ENCODE results near the gene CPAMD8.
"Not testable (repeated sequence)": the region's sequence is repeated elsewhere in the genome, so short reads cannot be mapped to it uniquely, and the experiment has no call there.

Gene CPAMD8

GRCh38 chr19:17005000-17005399 lies 21.6 kb downstream of the CPAMD8 start:
- Histone ChIP-seq H3K36me3 (ENCODE audit: control insufficient read depth in 5 of 5, insufficient read depth in 5 of 5, low read length in 5 of 5) (no peaks in the 10 kb centered on the region), H3K4me3 (ENCODE audit: low read depth in 1 of 5, low read length in 5 of 5) (no peak overlapping the region), H3K9me3 (ENCODE audit: control insufficient read depth in 5 of 5, low read length in 5 of 5) (peaks cover 0 to 4% (median 0%) of the 10 kb centered on the region in 5 donors), H3K4me1 (ENCODE audit: control insufficient read depth in 5 of 5, insufficient read depth in 5 of 5, low read length in 5 of 5) (no peaks in the 10 kb centered on the region), H3K27me3 (ENCODE audit: control insufficient read depth in 5 of 5, insufficient read depth in 4 of 5, low read length in 5 of 5) (peaks cover 0 to 3% (median 0%) of the 10 kb centered on the region in 5 donors), H3K27ac (ENCODE audit: low read depth, low read length) (no peak overlapping the region), H3K9ac (ENCODE audit: low read length in 5 of 5) (no peak overlapping the region)

GRCh38 chr19:17004386-17004785 lies 22.2 kb downstream of the CPAMD8 start:
- H3K27ac ChIP-seq (ENCODE audit: low read depth, low read length) = no peak overlapping the region
- H3K9ac ChIP-seq (ENCODE audit: low read length in 5 of 5) = no peak overlapping the region
- H3K27me3 ChIP-seq (ENCODE audit: control insufficient read depth in 5 of 5, insufficient read depth in 4 of 5, low read length in 5 of 5) = peaks cover 0 to 3% (median 0%) of the 10 kb centered on the region in 5 donors
- no peaks in the 10 kb centered on the region for H3K36me3 ChIP-seq (ENCODE audit: control insufficient read depth in 5 of 5, insufficient read depth in 5 of 5, low read length in 5 of 5)
- no peak overlapping the region for H3K4me3 ChIP-seq (ENCODE audit: low read depth in 1 of 5, low read length in 5 of 5)
- H3K9me3 ChIP-seq (ENCODE audit: control insufficient read depth in 5 of 5, low read length in 5 of 5) = no peaks in the 10 kb centered on the region
- no peaks in the 10 kb centered on the region for H3K4me1 ChIP-seq (ENCODE audit: control insufficient read depth in 5 of 5, insufficient read depth in 5 of 5, low read length in 5 of 5)

- no peak overlapping the region for H3K9ac ChIP-seq (ENCODE audit: low read length in 5 of 5)
- H3K27ac ChIP-seq (ENCODE audit: low read depth, low read length) = no peak overlapping the region
- no peak overlapping the region for H3K4me3 ChIP-seq (ENCODE audit: low read depth in 1 of 5, low read length in 5 of 5)
- peaks cover 2 to 8% (median 6%) of the 10 kb centered on the region in 5 donors for H3K9me3 ChIP-seq (ENCODE audit: control insufficient read depth in 5 of 5, low read length in 5 of 5)
- H3K27me3 ChIP-seq (ENCODE audit: control insufficient read depth in 5 of 5, insufficient read depth in 4 of 5, low read length in 5 of 5) = peaks cover 0 to 3% (median 0%) of the 10 kb centered on the region in 5 donors
- H3K36me3 ChIP-seq (ENCODE audit: control insufficient read depth in 5 of 5, insufficient read depth in 5 of 5, low read length in 5 of 5) = no peaks in the 10 kb centered on the region
- no peaks in the 10 kb centered on the region for H3K4me1 ChIP-seq (ENCODE audit: control insufficient read depth in 5 of 5, insufficient read depth in 5 of 5, low read length in 5 of 5)
Measured at GRCh38 chr19:17002455-17002854, 24.2 kb downstream of the CPAMD8 start.

- H3K36me3 ChIP-seq (ENCODE audit: control insufficient read depth in 5 of 5, insufficient read depth in 5 of 5, low read length in 5 of 5) = no peaks in the 10 kb centered on the region
- H3K27ac ChIP-seq (ENCODE audit: low read depth, low read length) = no peak overlapping the region
- no peaks in the 10 kb centered on the region for H3K4me1 ChIP-seq (ENCODE audit: control insufficient read depth in 5 of 5, insufficient read depth in 5 of 5, low read length in 5 of 5)
- no peak overlapping the region for H3K9ac ChIP-seq (ENCODE audit: low read length in 5 of 5)
- peaks cover 2 to 8% (median 6%) of the 10 kb centered on the region in 5 donors for H3K9me3 ChIP-seq (ENCODE audit: control insufficient read depth in 5 of 5, low read length in 5 of 5)
- no peak overlapping the region for H3K4me3 ChIP-seq (ENCODE audit: low read depth in 1 of 5, low read length in 5 of 5)
- H3K27me3 ChIP-seq (ENCODE audit: control insufficient read depth in 5 of 5, insufficient read depth in 4 of 5, low read length in 5 of 5) = peaks cover 0 to 3% (median 0%) of the 10 kb centered on the region in 5 donors
Measured at GRCh38 chr19:17001603-17002183, 24.9 kb downstream of the CPAMD8 start.

GRCh38 chr19:16998635-16999194 lies 27.9 kb downstream of the CPAMD8 start:
- H3K9me3 ChIP-seq (ENCODE audit: control insufficient read depth in 5 of 5, low read length in 5 of 5) = peaks cover 2 to 14% (median 12%) of the 10 kb centered on the region in 5 donors
- no peak overlapping the region for H3K9ac ChIP-seq (ENCODE audit: low read length in 5 of 5)
- no peaks in the 10 kb centered on the region for H3K4me1 ChIP-seq (ENCODE audit: control insufficient read depth in 5 of 5, insufficient read depth in 5 of 5, low read length in 5 of 5)
- H3K27ac ChIP-seq (ENCODE audit: low read depth, low read length) = no peak overlapping the region
- H3K27me3 ChIP-seq (ENCODE audit: control insufficient read depth in 5 of 5, insufficient read depth in 4 of 5, low read length in 5 of 5) = peaks cover 0 to 3% (median 0%) of the 10 kb centered on the region in 5 donors
- no peak overlapping the region for H3K4me3 ChIP-seq (ENCODE audit: low read depth in 1 of 5, low read length in 5 of 5)
- no peaks in the 10 kb centered on the region for H3K36me3 ChIP-seq (ENCODE audit: control insufficient read depth in 5 of 5, insufficient read depth in 5 of 5, low read length in 5 of 5)

GRCh38 chr19:16996838-16997490 lies 29.6 kb downstream of the CPAMD8 start:
- not testable (repeated sequence) for H3K4me3 ChIP-seq (ENCODE audit: low read depth in 1 of 5, low read length in 5 of 5); H3K27me3 ChIP-seq (ENCODE audit: control insufficient read depth in 5 of 5, insufficient read depth in 4 of 5, low read length in 5 of 5); H3K4me1 ChIP-seq (ENCODE audit: control insufficient read depth in 5 of 5, insufficient read depth in 5 of 5, low read length in 5 of 5); H3K36me3 ChIP-seq (ENCODE audit: control insufficient read depth in 5 of 5, insufficient read depth in 5 of 5, low read length in 5 of 5); H3K9ac ChIP-seq (ENCODE audit: low read length in 5 of 5); H3K27ac ChIP-seq (ENCODE audit: low read depth, low read length)
- H3K9me3 ChIP-seq (ENCODE audit: control insufficient read depth in 5 of 5, low read length in 5 of 5) = peaks cover 2 to 16% (median 14%) of the 10 kb centered on the region in 5 donors

- no peak overlapping the region for H3K9ac ChIP-seq (ENCODE audit: low read length in 5 of 5)
- no peaks in the 10 kb centered on the region for H3K27me3 ChIP-seq (ENCODE audit: control insufficient read depth in 5 of 5, insufficient read depth in 4 of 5, low read length in 5 of 5)
- H3K9me3 ChIP-seq (ENCODE audit: control insufficient read depth in 5 of 5, low read length in 5 of 5) = peaks cover 0 to 7% (median under 1%) of the 10 kb centered on the region in 5 donors
- H3K4me3 ChIP-seq (ENCODE audit: low read depth in 1 of 5, low read length in 5 of 5) = no peak overlapping the region
- no peak overlapping the region for H3K27ac ChIP-seq (ENCODE audit: low read depth, low read length)
- H3K4me1 ChIP-seq (ENCODE audit: control insufficient read depth in 5 of 5, insufficient read depth in 5 of 5, low read length in 5 of 5) = peaks cover 3 to 7% (median 6%) of the 10 kb centered on the region in 5 donors
- H3K36me3 ChIP-seq (ENCODE audit: control insufficient read depth in 5 of 5, insufficient read depth in 5 of 5, low read length in 5 of 5) = no peaks in the 10 kb centered on the region
Measured at GRCh38 chr19:16988661-16989060, 37.9 kb downstream of the CPAMD8 start.

GRCh38 chr19:16985403-16985802 lies 41.2 kb downstream of the CPAMD8 start:
- H3K4me3 ChIP-seq (ENCODE audit: low read depth in 1 of 5, low read length in 5 of 5) = no peak overlapping the region
- peaks cover 3 to 7% (median 6%) of the 10 kb centered on the region in 5 donors for H3K4me1 ChIP-seq (ENCODE audit: control insufficient read depth in 5 of 5, insufficient read depth in 5 of 5, low read length in 5 of 5)
- H3K36me3 ChIP-seq (ENCODE audit: control insufficient read depth in 5 of 5, insufficient read depth in 5 of 5, low read length in 5 of 5) = no peaks in the 10 kb centered on the region
- no peak overlapping the region for H3K27ac ChIP-seq (ENCODE audit: low read depth, low read length)
- peaks cover 0 to 3% (median 0%) of the 10 kb centered on the region in 5 donors for H3K9me3 ChIP-seq (ENCODE audit: control insufficient read depth in 5 of 5, low read length in 5 of 5)
- no peak overlapping the region for H3K9ac ChIP-seq (ENCODE audit: low read length in 5 of 5)
- no peaks in the 10 kb centered on the region for H3K27me3 ChIP-seq (ENCODE audit: control insufficient read depth in 5 of 5, insufficient read depth in 4 of 5, low read length in 5 of 5)

GRCh38 chr19:16982586-16982985 lies 44.0 kb downstream of the CPAMD8 start:
- H3K27ac ChIP-seq (ENCODE audit: low read depth, low read length); H3K27me3 ChIP-seq (ENCODE audit: control insufficient read depth in 5 of 5, insufficient read depth in 4 of 5, low read length in 5 of 5); H3K4me3 ChIP-seq (ENCODE audit: low read depth in 1 of 5, low read length in 5 of 5); H3K9me3 ChIP-seq (ENCODE audit: control insufficient read depth in 5 of 5, low read length in 5 of 5); H3K4me1 ChIP-seq (ENCODE audit: control insufficient read depth in 5 of 5, insufficient read depth in 5 of 5, low read length in 5 of 5); H3K36me3 ChIP-seq (ENCODE audit: control insufficient read depth in 5 of 5, insufficient read depth in 5 of 5, low read length in 5 of 5); H3K9ac ChIP-seq (ENCODE audit: low read length in 5 of 5): not testable (repeated sequence)

Measured in subcutaneous abdominal adipose tissue (tissue), 5 donors.